Measurements from ENCODE around the gene ATG7.
"Not testable (repeated sequence)": the region's sequence is repeated elsewhere in the genome, so short reads cannot be mapped to it uniquely, and the experiment has no call there.

Gene ATG7

DNA sequence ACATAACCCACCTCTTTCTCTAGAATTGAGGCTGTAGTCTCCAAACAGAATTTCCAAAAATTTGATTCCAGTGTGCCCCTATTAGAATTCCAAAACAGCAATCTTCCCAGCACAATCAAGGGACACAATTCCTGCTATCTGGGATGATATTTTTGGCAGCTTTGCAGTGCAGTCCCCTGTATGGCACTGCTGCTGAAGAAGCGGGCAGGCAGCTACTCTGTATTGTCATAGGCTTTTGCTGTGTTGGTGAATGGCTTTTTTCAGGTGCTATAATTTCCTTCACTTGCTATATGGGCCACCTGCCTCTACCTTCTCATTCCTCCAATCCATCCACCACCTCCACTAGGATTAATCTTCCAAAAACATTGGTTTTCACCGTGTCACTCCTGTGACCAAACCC lies 226.0 kb downstream of the ATG7 start:
- Histone ChIP-seq H2BK12ac (ENCODE audit: low read length) (no peak overlapping the region), H3K23ac (ENCODE audit: low read depth, low read length, poor library complexity) (no peak overlapping the region), H3K14ac (ENCODE audit: low read length) (no peak overlapping the region), H2BK15ac (ENCODE audit: low read length) (no peak overlapping the region), H2AFZ (ENCODE audit: low read length) (no peak overlapping the region), H4K8ac (ENCODE audit: low read depth, low read length) (no peak overlapping the region), H3K4me1 (ENCODE audit: control insufficient read depth in 2 of 2, insufficient read depth in 1 of 2, low read depth in 1 of 2, low read length in 2 of 2) (peaks cover 6 to 14% of the 10 kb centered on the region in 2 donors), H3K4ac (ENCODE audit: low read length) (no peak overlapping the region), H3K36me3 (replicated peaks in 1 of 2; ENCODE audit: control insufficient read depth in 2 of 2, insufficient read depth in 2 of 2, low read length in 2 of 2) (no peaks in the 10 kb centered on the region), H4K91ac (ENCODE audit: low read depth, low read length, poor library complexity) (no peak overlapping the region), H2BK5ac (ENCODE audit: low read length) (no peak overlapping the region), H2BK120ac (ENCODE audit: low read depth, low read length) (no peak overlapping the region), H3K18ac (ENCODE audit: low read length) (peak overlapping the region; percentile 16), H3K4me2 (ENCODE audit: insufficient read depth, low read length, poor library complexity, severe bottlenecking) (no peak overlapping the region), H3K9me3 (replicated peaks in 1 of 2; ENCODE audit: control insufficient read depth in 2 of 2, insufficient read depth in 1 of 2, low read depth in 1 of 2, low read length in 2 of 2) (peaks cover 2 to 13% of the 10 kb centered on the region in 2 donors), H3K4me3 (ENCODE audit: low read length in 2 of 2) (no peak overlapping the region), H2AK5ac (ENCODE audit: low read depth, low read length) (no peak overlapping the region), H3K27ac (replicated peaks; ENCODE audit: low read length) (no peak overlapping the region), H3K79me1 (ENCODE audit: low read depth, low read length) (no peaks in the 10 kb centered on the region), H3K9ac (ENCODE audit: low read depth, low read length, poor library complexity) (no peak overlapping the region), H3K27me3 (ENCODE audit: control insufficient read depth in 3 of 3, insufficient read depth in 3 of 3, low read depth in 1 of 3, low read length in 3 of 3) (peaks cover 0 to 2% (median 0%) of the 10 kb centered on the region in 3 experiments)
- no peak for DNase-seq (ENCODE audit: low spot score)
- no CpG with 5 or more reads among the region's 2 CpGs for WGBS, 2 donors (ENCODE audit: extremely low coverage in 2 of 2, insufficient read length in 2 of 2, insufficient replicate concordance in 1 of 2)

DNA sequence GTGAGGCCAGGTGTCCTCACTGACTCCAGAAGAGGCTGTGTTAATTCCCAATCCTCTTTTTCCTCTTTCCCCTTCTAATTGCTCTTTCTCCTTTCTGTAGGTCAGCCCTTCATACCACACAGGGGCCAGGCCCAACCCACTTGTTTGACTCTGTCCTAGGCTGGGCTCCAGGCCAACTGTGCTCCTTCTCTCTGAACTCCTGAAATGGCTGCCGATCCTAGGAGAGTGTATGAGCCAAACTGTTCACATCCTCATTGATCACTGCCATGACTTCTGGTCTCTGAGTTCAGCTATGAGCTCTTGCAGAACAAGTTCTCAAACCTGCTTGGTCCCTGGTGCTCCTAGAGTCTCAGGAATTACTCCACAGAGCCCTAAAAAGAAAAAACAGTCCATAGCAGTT lies 226.4 kb downstream of the ATG7 start:
- Histone ChIP-seq H3K4me3 (ENCODE audit: low read length in 2 of 2) (no peak overlapping the region), H4K8ac (ENCODE audit: low read depth, low read length) (no peak overlapping the region), H3K27ac (replicated peaks; ENCODE audit: low read length) (no peak overlapping the region), H3K36me3 (replicated peaks in 1 of 2; ENCODE audit: control insufficient read depth in 2 of 2, insufficient read depth in 2 of 2, low read length in 2 of 2) (no peaks in the 10 kb centered on the region), H2BK120ac (ENCODE audit: low read depth, low read length) (no peak overlapping the region), H2AFZ (ENCODE audit: low read length) (no peak overlapping the region), H4K91ac (ENCODE audit: low read depth, low read length, poor library complexity) (no peak overlapping the region), H3K18ac (ENCODE audit: low read length) (peak overlapping the region; percentile 16), H3K79me1 (ENCODE audit: low read depth, low read length) (no peaks in the 10 kb centered on the region), H3K9me3 (replicated peaks in 1 of 2; ENCODE audit: control insufficient read depth in 2 of 2, insufficient read depth in 1 of 2, low read depth in 1 of 2, low read length in 2 of 2) (peaks cover 2 to 8% of the 10 kb centered on the region in 2 donors), H2BK15ac (ENCODE audit: low read length) (no peak overlapping the region), H2BK12ac (ENCODE audit: low read length) (no peak overlapping the region), H3K4me1 (ENCODE audit: control insufficient read depth in 2 of 2, insufficient read depth in 1 of 2, low read depth in 1 of 2, low read length in 2 of 2) (peaks cover 6 to 14% of the 10 kb centered on the region in 2 donors), H2BK5ac (ENCODE audit: low read length) (no peak overlapping the region), H3K4me2 (ENCODE audit: insufficient read depth, low read length, poor library complexity, severe bottlenecking) (no peak overlapping the region), H3K27me3 (ENCODE audit: control insufficient read depth in 3 of 3, insufficient read depth in 3 of 3, low read depth in 1 of 3, low read length in 3 of 3) (peaks cover 0 to 2% (median 0%) of the 10 kb centered on the region in 3 experiments), H2AK5ac (ENCODE audit: low read depth, low read length) (no peak overlapping the region), H3K9ac (ENCODE audit: low read depth, low read length, poor library complexity) (no peak overlapping the region), H3K4ac (ENCODE audit: low read length) (no peak overlapping the region), H3K14ac (ENCODE audit: low read length) (no peak overlapping the region), H3K23ac (ENCODE audit: low read depth, low read length, poor library complexity) (no peak overlapping the region)
- no CpG with 5 or more reads among the region's 1 CpG for WGBS, 2 donors (ENCODE audit: extremely low coverage in 2 of 2, insufficient read length in 2 of 2, insufficient replicate concordance in 1 of 2)
- no peak for DNase-seq (ENCODE audit: low spot score)

DNA sequence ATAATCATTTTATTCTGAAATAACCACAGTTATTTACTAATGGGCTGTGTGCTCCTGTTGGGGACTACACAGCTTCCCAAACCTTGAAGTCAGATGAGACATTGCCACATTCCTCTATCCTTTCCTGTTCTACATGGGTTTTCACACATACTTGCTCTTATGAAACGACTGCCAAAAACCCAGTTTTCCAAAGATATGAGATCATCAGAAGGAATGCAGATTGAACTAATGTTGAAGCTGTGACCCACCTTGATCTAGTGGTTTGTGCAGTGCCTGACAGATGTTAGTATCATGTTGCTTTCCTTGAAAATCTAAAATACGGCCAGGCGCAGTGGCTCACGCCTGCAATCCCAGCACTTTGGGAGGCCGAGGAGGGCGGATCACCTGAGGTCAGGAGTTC lies 226.9 kb downstream of the ATG7 start:
- Histone ChIP-seq H3K4me2 (ENCODE audit: insufficient read depth, low read length, poor library complexity, severe bottlenecking) (no peak overlapping the region), H3K4me1 (ENCODE audit: control insufficient read depth in 2 of 2, insufficient read depth in 1 of 2, low read depth in 1 of 2, low read length in 2 of 2) (peaks cover 6 to 14% of the 10 kb centered on the region in 2 donors), H3K36me3 (replicated peaks in 1 of 2; ENCODE audit: control insufficient read depth in 2 of 2, insufficient read depth in 2 of 2, low read length in 2 of 2) (no peaks in the 10 kb centered on the region), H3K4me3 (ENCODE audit: low read length in 2 of 2) (no peak overlapping the region), H3K27ac (replicated peaks; ENCODE audit: low read length) (no peak overlapping the region), H3K23ac (ENCODE audit: low read depth, low read length, poor library complexity) (no peak overlapping the region), H3K4ac (ENCODE audit: low read length) (no peak overlapping the region), H3K14ac (ENCODE audit: low read length) (no peak overlapping the region), H3K79me1 (ENCODE audit: low read depth, low read length) (no peaks in the 10 kb centered on the region), H4K91ac (ENCODE audit: low read depth, low read length, poor library complexity) (no peak overlapping the region), H3K9me3 (replicated peaks in 1 of 2; ENCODE audit: control insufficient read depth in 2 of 2, insufficient read depth in 1 of 2, low read depth in 1 of 2, low read length in 2 of 2) (peaks cover 0 to 3% of the 10 kb centered on the region in 2 donors), H2AK5ac (ENCODE audit: low read depth, low read length) (no peak overlapping the region), H2BK15ac (ENCODE audit: low read length) (no peak overlapping the region), H2BK12ac (ENCODE audit: low read length) (no peak overlapping the region), H2BK5ac (ENCODE audit: low read length) (no peak overlapping the region), H3K18ac (ENCODE audit: low read length) (no peak overlapping the region), H2AFZ (ENCODE audit: low read length) (no peak overlapping the region), H4K8ac (ENCODE audit: low read depth, low read length) (no peak overlapping the region), H2BK120ac (ENCODE audit: low read depth, low read length) (no peak overlapping the region), H3K27me3 (ENCODE audit: control insufficient read depth in 3 of 3, insufficient read depth in 3 of 3, low read depth in 1 of 3, low read length in 3 of 3) (peaks cover 0 to 2% (median 0%) of the 10 kb centered on the region in 3 experiments), H3K9ac (ENCODE audit: low read depth, low read length, poor library complexity) (no peak overlapping the region)
- no peak for DNase-seq (ENCODE audit: low spot score)
- no CpG with 5 or more reads among the region's 6 CpGs for WGBS, 2 donors (ENCODE audit: extremely low coverage in 2 of 2, insufficient read length in 2 of 2, insufficient replicate concordance in 1 of 2)

DNA sequence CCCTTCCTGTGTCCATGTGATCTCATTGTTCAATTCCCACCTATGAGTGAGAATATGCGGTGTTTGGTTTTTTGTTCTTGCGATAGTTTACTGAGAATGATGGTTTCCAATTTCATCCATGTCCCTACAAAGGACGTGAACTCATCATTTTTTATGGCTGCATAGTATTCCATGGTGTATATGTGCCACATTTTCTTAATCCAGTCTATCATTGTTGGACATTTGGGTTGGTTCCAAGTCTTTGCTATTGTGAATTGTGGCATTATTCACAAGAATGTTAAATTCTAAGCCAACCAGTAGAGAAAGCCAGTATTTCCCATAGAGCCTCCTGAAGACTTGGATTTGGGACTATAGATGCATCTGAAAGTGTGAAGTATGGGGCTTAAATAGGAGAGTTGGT lies 230.2 kb downstream of the ATG7 start:
- not testable (repeated sequence) for H3K14ac ChIP-seq (ENCODE audit: low read length); DNase-seq (ENCODE audit: low spot score); H2BK5ac ChIP-seq (ENCODE audit: low read length); H2BK12ac ChIP-seq (ENCODE audit: low read length); H3K4me3 ChIP-seq (ENCODE audit: low read length in 2 of 2); H2BK15ac ChIP-seq (ENCODE audit: low read length); H3K27me3 ChIP-seq (ENCODE audit: control insufficient read depth in 3 of 3, insufficient read depth in 3 of 3, low read depth in 1 of 3, low read length in 3 of 3); H3K4me1 ChIP-seq (ENCODE audit: control insufficient read depth in 2 of 2, insufficient read depth in 1 of 2, low read depth in 1 of 2, low read length in 2 of 2); H3K27ac ChIP-seq (replicated peaks; ENCODE audit: low read length); H3K4ac ChIP-seq (ENCODE audit: low read length); H3K4me2 ChIP-seq (ENCODE audit: insufficient read depth, low read length, poor library complexity, severe bottlenecking); H2AFZ ChIP-seq (ENCODE audit: low read length); H3K23ac ChIP-seq (ENCODE audit: low read depth, low read length, poor library complexity); H2BK120ac ChIP-seq (ENCODE audit: low read depth, low read length); H2AK5ac ChIP-seq (ENCODE audit: low read depth, low read length); H3K9ac ChIP-seq (ENCODE audit: low read depth, low read length, poor library complexity); H3K36me3 ChIP-seq (replicated peaks in 1 of 2; ENCODE audit: control insufficient read depth in 2 of 2, insufficient read depth in 2 of 2, low read length in 2 of 2); H4K91ac ChIP-seq (ENCODE audit: low read depth, low read length, poor library complexity); H3K9me3 ChIP-seq (replicated peaks in 1 of 2; ENCODE audit: control insufficient read depth in 2 of 2, insufficient read depth in 1 of 2, low read depth in 1 of 2, low read length in 2 of 2); H3K18ac ChIP-seq (ENCODE audit: low read length); H3K79me1 ChIP-seq (ENCODE audit: low read depth, low read length); H4K8ac ChIP-seq (ENCODE audit: low read depth, low read length)
- no CpG with 5 or more reads among the region's 3 CpGs for WGBS, 2 donors (ENCODE audit: extremely low coverage in 2 of 2, insufficient read length in 2 of 2, insufficient replicate concordance in 1 of 2)
